HepG2 (cell line): ENCODE results near the gene PLEKHA5.

ENCODE experiments used
- HDAC1 ChIP-seq: sonication (generic); formaldehyde crosslinking; IDR thresholded peaks from 2 replicates; pipeline ENCODE4 v1.5.1; 2020; ENCODE audit warnings: mild to moderate bottlenecking, missing genetic modification reagents
- POLR2A ChIP-seq, 2 experiments: IDR thresholded peaks; 2 replicates each; pipeline ENCODE4 v1.6.1; 2011; ENCODE audit warnings: low read depth in 2 of 2, low read length in 2 of 2, mild to moderate bottlenecking in 1 of 2, moderate library complexity in 1 of 2; ENCODE audit not compliant: insufficient read depth in 1 of 2
- PREB ChIP-seq: sonication (generic); formaldehyde crosslinking; IDR thresholded peaks from 2 replicates; pipeline ENCODE4 v1.4.0; 2020; ENCODE audit warnings: missing genetic modification reagents
- USF2 ChIP-seq, 2 experiments: sonication (generic) in 1 of 2; formaldehyde crosslinking in 1 of 2; IDR thresholded peaks; 2 replicates each; pipeline versions ENCODE4 v1.5.1 to v1.6.1; 2011 to 2020; ENCODE audit warnings: borderline replicate concordance in 1 of 2, low read depth in 1 of 2, low read length in 1 of 2, mild to moderate bottlenecking in 1 of 2, missing genetic modification reagents in 1 of 2, moderate library complexity in 1 of 2

GRCh38 chr12:19390051-19390598 lies 260.6 kb downstream of the PLEKHA5 start:
- no peak for TF ChIP-seq HDAC1 (CRISPR knock-in tag)
- no peak for TF ChIP-seq PREB (CRISPR knock-in tag)
- no peak for TF ChIP-seq USF2 (IDR thresholded peaks at IDR 0.05; ENCODE audit: low read depth, low read length)
- no peak for TF ChIP-seq USF2 (CRISPR knock-in tag; IDR thresholded peaks at IDR 0.05; ENCODE audit: borderline replicate concordance)
- no peak for TF ChIP-seq POLR2A (IDR thresholded peaks at IDR 0.05; ENCODE audit: insufficient read depth in 1 of 2, low read depth in 2 of 2, low read length in 2 of 2)
